Measurements from ENCODE around the gene RXFP1.

Gene RXFP1

DNA sequence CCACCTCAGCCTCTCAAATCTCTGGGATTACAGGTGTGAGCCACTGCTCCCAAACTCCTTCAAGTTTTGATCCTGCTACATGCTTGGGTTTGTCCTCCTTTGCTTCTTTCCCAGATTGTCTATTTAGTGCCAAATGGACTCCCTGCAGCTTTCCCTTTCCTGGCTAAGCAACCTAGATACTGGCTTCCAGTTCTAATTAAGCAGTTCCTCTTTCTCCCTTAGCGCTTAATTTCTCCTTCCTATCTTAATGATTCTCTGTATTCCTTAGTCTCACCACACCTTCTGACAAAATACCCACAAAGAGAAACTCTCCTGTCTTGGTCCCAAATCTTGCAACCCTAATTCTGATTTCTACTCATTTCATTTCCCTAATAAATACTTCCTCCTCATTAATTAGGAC is 7.8 kb downstream of the RXFP1 start:
- no peak overlapping the region for H3K9ac ChIP-seq (ENCODE audit: low read depth, low read length)
- H3K27me3 ChIP-seq (ENCODE audit: control insufficient read depth, insufficient read depth, low read length), result no peaks in the 10 kb centered on the region
- H3K4me1 ChIP-seq (ENCODE audit: control insufficient read depth, insufficient read depth, low read length), result peaks cover 11% of the 10 kb centered on the region
- H3K27ac ChIP-seq (ENCODE audit: low read depth, low read length), result no peak overlapping the region
- no peaks in the 10 kb centered on the region for H3K36me3 ChIP-seq (ENCODE audit: control insufficient read depth, insufficient read depth, low read length)
- H3K4me3 ChIP-seq (ENCODE audit: low read depth, low read length), result no peak overlapping the region
- H3K9me3 ChIP-seq (ENCODE audit: control insufficient read depth, insufficient read depth, low read length), result no peaks in the 10 kb centered on the region

GRCh38 chr4:158530381-158530780 is 8.7 kb downstream of the RXFP1 start:
- Histone ChIP-seq H3K9me3 (ENCODE audit: control insufficient read depth, insufficient read depth, low read length) (no peaks in the 10 kb centered on the region), H3K4me1 (ENCODE audit: control insufficient read depth, insufficient read depth, low read length) (peaks cover 11% of the 10 kb centered on the region), H3K36me3 (ENCODE audit: control insufficient read depth, insufficient read depth, low read length) (no peaks in the 10 kb centered on the region), H3K27me3 (ENCODE audit: control insufficient read depth, insufficient read depth, low read length) (no peaks in the 10 kb centered on the region), H3K27ac (ENCODE audit: low read depth, low read length) (no peak overlapping the region), H3K4me3 (ENCODE audit: low read depth, low read length) (no peak overlapping the region), H3K9ac (ENCODE audit: low read depth, low read length) (no peak overlapping the region)

GRCh38 chr4:158530898-158531297 is 9.2 kb downstream of the RXFP1 start:
- Histone ChIP-seq H3K27me3 (ENCODE audit: control insufficient read depth, insufficient read depth, low read length) (no peaks in the 10 kb centered on the region), H3K4me1 (ENCODE audit: control insufficient read depth, insufficient read depth, low read length) (peaks cover 11% of the 10 kb centered on the region), H3K4me3 (ENCODE audit: low read depth, low read length) (no peak overlapping the region), H3K27ac (ENCODE audit: low read depth, low read length) (no peak overlapping the region), H3K9me3 (ENCODE audit: control insufficient read depth, insufficient read depth, low read length) (no peaks in the 10 kb centered on the region), H3K9ac (ENCODE audit: low read depth, low read length) (no peak overlapping the region), H3K36me3 (ENCODE audit: control insufficient read depth, insufficient read depth, low read length) (no peaks in the 10 kb centered on the region)

GRCh38 chr4:158532556-158533231 is 11.0 kb downstream of the RXFP1 start:
- Histone ChIP-seq H3K36me3 (ENCODE audit: control insufficient read depth, insufficient read depth, low read length) (no peaks in the 10 kb centered on the region), H3K4me3 (ENCODE audit: low read depth, low read length) (no peak overlapping the region), H3K9ac (ENCODE audit: low read depth, low read length) (no peak overlapping the region), H3K27me3 (ENCODE audit: control insufficient read depth, insufficient read depth, low read length) (no peaks in the 10 kb centered on the region), H3K4me1 (ENCODE audit: control insufficient read depth, insufficient read depth, low read length) (peaks cover 11% of the 10 kb centered on the region), H3K9me3 (ENCODE audit: control insufficient read depth, insufficient read depth, low read length) (no peaks in the 10 kb centered on the region), H3K27ac (ENCODE audit: low read depth, low read length) (no peak overlapping the region)

DNA sequence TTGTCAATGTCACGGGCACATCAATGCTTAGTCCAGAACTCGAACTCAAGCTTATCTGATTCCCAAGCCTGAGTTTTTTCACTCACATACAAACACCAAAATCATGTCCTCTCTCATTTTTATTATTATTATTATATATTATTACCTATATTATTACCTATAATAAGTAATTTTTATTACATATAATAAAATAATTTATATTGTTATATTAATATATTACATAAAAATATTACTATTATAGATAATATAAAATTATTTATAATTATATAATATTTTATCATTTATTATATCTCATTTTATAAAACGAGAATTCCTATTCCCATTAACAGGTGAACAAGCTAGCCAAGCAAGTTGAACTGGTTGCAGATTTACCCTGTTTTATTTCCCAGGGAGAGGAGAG is 13.0 kb downstream of the RXFP1 start:
- Histone ChIP-seq H3K4me3 (ENCODE audit: low read depth, low read length) (no peak overlapping the region), H3K27ac (ENCODE audit: low read depth, low read length) (no peak overlapping the region), H3K36me3 (ENCODE audit: control insufficient read depth, insufficient read depth, low read length) (no peaks in the 10 kb centered on the region), H3K4me1 (ENCODE audit: control insufficient read depth, insufficient read depth, low read length) (peaks cover 11% of the 10 kb centered on the region), H3K9me3 (ENCODE audit: control insufficient read depth, insufficient read depth, low read length) (no peaks in the 10 kb centered on the region), H3K9ac (ENCODE audit: low read depth, low read length) (no peak overlapping the region), H3K27me3 (ENCODE audit: control insufficient read depth, insufficient read depth, low read length) (no peaks in the 10 kb centered on the region)

DNA sequence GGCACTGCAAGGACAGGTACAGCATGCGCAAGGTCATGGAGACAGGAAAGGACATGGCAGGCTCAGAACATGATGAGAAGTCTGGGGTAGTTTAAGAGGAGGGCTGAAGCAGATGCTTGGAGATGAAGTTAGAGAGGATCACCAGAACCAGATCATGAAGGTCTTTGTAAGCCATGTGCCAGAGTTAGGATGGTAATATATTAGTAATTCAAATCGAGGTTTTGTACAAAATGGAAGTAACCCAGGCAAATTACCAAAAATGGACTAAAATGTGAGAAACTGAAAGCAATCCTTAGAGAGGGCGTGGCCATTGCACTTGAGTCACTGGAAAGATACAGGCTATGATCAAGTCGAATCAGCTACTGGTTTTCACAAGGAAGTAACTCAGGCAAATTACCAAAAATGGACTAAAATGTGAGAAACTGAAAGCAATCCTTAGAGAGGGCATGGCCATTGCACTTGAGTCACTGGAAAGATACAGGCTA is 13.5 kb downstream of the RXFP1 start:
- H3K4me3 ChIP-seq (ENCODE audit: low read depth, low read length), result no peak overlapping the region

GRCh38 chr4:158536833-158537232 is 15.2 kb downstream of the RXFP1 start:
- no peak overlapping the region for H3K4me3 ChIP-seq (ENCODE audit: low read depth, low read length)
- no peaks in the 10 kb centered on the region for H3K27me3 ChIP-seq (ENCODE audit: control insufficient read depth, insufficient read depth, low read length)
- H3K27ac ChIP-seq (ENCODE audit: low read depth, low read length), result no peak overlapping the region
- peaks cover 9% of the 10 kb centered on the region for H3K4me1 ChIP-seq (ENCODE audit: control insufficient read depth, insufficient read depth, low read length)
- no peaks in the 10 kb centered on the region for H3K9me3 ChIP-seq (ENCODE audit: control insufficient read depth, insufficient read depth, low read length)
- H3K36me3 ChIP-seq (ENCODE audit: control insufficient read depth, insufficient read depth, low read length), result no peaks in the 10 kb centered on the region
- no peak overlapping the region for H3K9ac ChIP-seq (ENCODE audit: low read depth, low read length)

More for the DNA sequence above, 13.5 kb downstream of the RXFP1 start:
- no peak overlapping the region for H3K27ac ChIP-seq (ENCODE audit: low read depth, low read length)
- H3K27me3 ChIP-seq (ENCODE audit: control insufficient read depth, insufficient read depth, low read length), result no peaks in the 10 kb centered on the region
- no peak overlapping the region for H3K9ac ChIP-seq (ENCODE audit: low read depth, low read length)
- no peaks in the 10 kb centered on the region for H3K9me3 ChIP-seq (ENCODE audit: control insufficient read depth, insufficient read depth, low read length)
- peaks cover 11% of the 10 kb centered on the region for H3K4me1 ChIP-seq (ENCODE audit: control insufficient read depth, insufficient read depth, low read length)
- H3K36me3 ChIP-seq (ENCODE audit: control insufficient read depth, insufficient read depth, low read length), result no peaks in the 10 kb centered on the region

- Histone ChIP-seq H3K36me3 (ENCODE audit: control insufficient read depth, insufficient read depth, low read length) (no peaks in the 10 kb centered on the region), H3K9ac (ENCODE audit: low read depth, low read length) (no peak overlapping the region), H3K9me3 (ENCODE audit: control insufficient read depth, insufficient read depth, low read length) (no peaks in the 10 kb centered on the region), H3K27me3 (ENCODE audit: control insufficient read depth, insufficient read depth, low read length) (no peaks in the 10 kb centered on the region), H3K4me1 (ENCODE audit: control insufficient read depth, insufficient read depth, low read length) (peaks cover 1% of the 10 kb centered on the region; the same call in 1 of the 2 replicates), H3K4me3 (ENCODE audit: low read depth, low read length) (no peak overlapping the region), H3K27ac (ENCODE audit: low read depth, low read length) (no peak overlapping the region)
Measured at GRCh38 chr4:158538176-158538575, 16.5 kb downstream of the RXFP1 start.

DNA sequence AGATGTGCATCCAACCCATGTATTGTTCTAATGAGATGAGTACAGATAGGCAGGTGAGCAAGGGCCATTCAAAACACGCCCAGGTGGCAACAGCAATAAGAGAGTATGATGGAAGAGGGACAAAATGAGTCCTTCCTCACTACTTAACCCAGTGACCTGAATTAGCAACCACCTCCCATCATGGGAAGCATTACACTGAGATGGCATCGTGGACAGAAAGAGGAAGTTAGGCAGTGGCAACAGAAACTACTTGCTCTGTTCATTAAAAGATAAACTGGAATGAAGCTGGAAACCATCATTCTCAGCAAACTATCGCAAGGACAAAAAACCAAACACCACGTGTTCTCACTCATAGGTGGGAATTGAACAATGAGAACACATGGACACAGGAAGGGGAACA is 17.2 kb downstream of the RXFP1 start:
- Histone ChIP-seq H3K27me3 (ENCODE audit: control insufficient read depth, insufficient read depth, low read length) (no peaks in the 10 kb centered on the region), H3K27ac (ENCODE audit: low read depth, low read length) (no peak overlapping the region), H3K9me3 (ENCODE audit: control insufficient read depth, insufficient read depth, low read length) (no peaks in the 10 kb centered on the region), H3K36me3 (ENCODE audit: control insufficient read depth, insufficient read depth, low read length) (no peaks in the 10 kb centered on the region), H3K4me3 (ENCODE audit: low read depth, low read length) (no peak overlapping the region), H3K4me1 (ENCODE audit: control insufficient read depth, insufficient read depth, low read length) (no peaks in the 10 kb centered on the region), H3K9ac (ENCODE audit: low read depth, low read length) (no peak overlapping the region)

GRCh38 chr4:158540125-158540907 is 18.6 kb downstream of the RXFP1 start:
- H3K4me1 ChIP-seq (ENCODE audit: control insufficient read depth, insufficient read depth, low read length), result no peaks in the 10 kb centered on the region
- no peak overlapping the region for H3K4me3 ChIP-seq (ENCODE audit: low read depth, low read length)
- no peaks in the 10 kb centered on the region for H3K27me3 ChIP-seq (ENCODE audit: control insufficient read depth, insufficient read depth, low read length)
- H3K9me3 ChIP-seq (ENCODE audit: control insufficient read depth, insufficient read depth, low read length), result no peaks in the 10 kb centered on the region
- H3K9ac ChIP-seq (ENCODE audit: low read depth, low read length), result no peak overlapping the region
- H3K27ac ChIP-seq (ENCODE audit: low read depth, low read length), result no peak overlapping the region
- no peaks in the 10 kb centered on the region for H3K36me3 ChIP-seq (ENCODE audit: control insufficient read depth, insufficient read depth, low read length)

GRCh38 chr4:158541506-158541905 is 19.8 kb downstream of the RXFP1 start:
- Histone ChIP-seq H3K9ac (ENCODE audit: low read depth, low read length) (no peak overlapping the region), H3K36me3 (ENCODE audit: control insufficient read depth, insufficient read depth, low read length) (no peaks in the 10 kb centered on the region), H3K4me3 (ENCODE audit: low read depth, low read length) (no peak overlapping the region), H3K4me1 (ENCODE audit: control insufficient read depth, insufficient read depth, low read length) (no peaks in the 10 kb centered on the region), H3K27me3 (ENCODE audit: control insufficient read depth, insufficient read depth, low read length) (no peaks in the 10 kb centered on the region), H3K9me3 (ENCODE audit: control insufficient read depth, insufficient read depth, low read length) (no peaks in the 10 kb centered on the region), H3K27ac (ENCODE audit: low read depth, low read length) (no peak overlapping the region)
